ENCODE data around the gene TMCO4. TPM values are rescaled to one million over a fixed set of nuclear protein-coding genes. Genes with fewer than 3 reads are reported as not detected.

TMCO4 gene
- total and polyA plus RNA-seq, 2 donors (not counting 1 experiment from before 2014, with no cell fraction given) = 21.7 to 31.3 TPM

DNA sequence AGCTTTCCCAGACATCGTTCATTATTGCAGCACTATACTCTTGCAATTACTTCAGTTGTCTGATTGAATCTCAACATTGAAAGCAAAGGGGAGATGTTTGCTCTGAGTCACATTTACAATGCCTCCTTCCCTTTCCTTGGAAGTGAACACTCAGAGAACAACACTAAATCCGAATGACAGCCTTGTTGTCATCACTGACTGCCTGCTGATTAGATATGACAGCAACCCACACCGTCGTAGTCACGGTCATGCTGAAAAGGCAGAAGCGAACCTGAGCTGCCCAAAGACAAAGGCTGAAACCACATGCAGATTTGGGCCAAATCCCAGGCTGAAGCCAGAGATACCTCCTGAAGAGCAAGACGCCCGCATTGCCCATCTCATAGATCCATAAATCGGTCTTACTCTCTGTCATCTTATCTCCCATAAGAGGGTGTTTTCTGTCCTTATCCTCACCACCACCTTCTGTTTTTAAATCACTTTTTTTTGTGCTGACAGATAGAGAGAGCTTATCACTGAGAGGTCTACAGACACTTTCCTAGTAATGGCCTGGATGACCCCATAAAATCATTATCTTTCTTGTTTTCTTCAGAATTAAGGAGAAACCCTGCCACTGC lies 47.5 kb downstream of the TMCO4 start:
- Histone ChIP-seq H3K4me2 (replicated peaks; ENCODE audit: low read depth, low read length, poor library complexity, severe bottlenecking) (no peak overlapping the region), H2AFZ (ENCODE audit: insufficient read depth, low read depth, low read length, poor library complexity, severe bottlenecking) (no peak overlapping the region), H4K20me1 (ENCODE audit: control insufficient read depth, insufficient read depth, low read length, poor library complexity, severe bottlenecking) (no peaks in the 10 kb centered on the region), H3K79me2 (ENCODE audit: control insufficient read depth, insufficient read depth, low read length) (no peaks in the 10 kb centered on the region), H3K27ac (ENCODE audit: low read length in 2 of 2) (no peak overlapping the region), H3K4me1 (ENCODE audit: control insufficient read depth in 2 of 2, insufficient read depth in 2 of 2, low read length in 2 of 2) (no peaks in the 10 kb centered on the region), H3K9ac (ENCODE audit: low read length) (no peak overlapping the region), H3K27me3 (replicated peaks in 1 of 4; ENCODE audit: control extremely low read depth in 1 of 4, control insufficient read depth in 3 of 4, insufficient read depth in 4 of 4, low read length in 3 of 4) (no peaks in the 10 kb centered on the region), H3K9me3 (ENCODE audit: control extremely low read depth in 1 of 3, control insufficient read depth in 2 of 3, insufficient read depth in 1 of 3, low read length in 2 of 3) (no peaks in the 10 kb centered on the region), H3K4me3 (ENCODE audit: control extremely low read depth in 1 of 5, extremely low read depth in 1 of 5, insufficient read depth in 1 of 5, low read depth in 2 of 5, low read length in 4 of 5) (no peak overlapping the region), H3K36me3 (replicated peaks in 1 of 2; ENCODE audit: control extremely low read depth in 1 of 2, control insufficient read depth in 1 of 2, extremely low read depth in 1 of 2, insufficient read depth in 2 of 2, low read length in 1 of 2) (peaks cover 0 to 49% of the 10 kb centered on the region in 2 experiments)
- Mint-ChIP-seq H3K4me1 (no peaks in the 10 kb centered on the region), H3K27me3 (no peaks in the 10 kb centered on the region), H3K4me3 (no peak overlapping the region), H3K27ac (no peak overlapping the region), H3K9me3 (ENCODE audit: insufficient read depth) (no peaks in the 10 kb centered on the region)
- CTCF ChIA-PET = no interaction called here
- 95% methylated on average over 5 of the region's 9 CpGs for WGBS (ENCODE audit: insufficient coverage)
- intact Hi-C loops (cut with micrococcal nuclease) = no loop called here
- ATAC-seq (ENCODE audit: low read depth) = no peak
- POLR2A ChIA-PET = no interaction called here
- no peak for DNase-seq
- no peak for TF ChIP-seq EZH2 (IDR thresholded peaks at IDR 0.05; ENCODE audit: borderline replicate concordance, insufficient read depth, low read depth, low read length, poor library complexity, severe bottlenecking)
- TF ChIP-seq, protein P1, sequence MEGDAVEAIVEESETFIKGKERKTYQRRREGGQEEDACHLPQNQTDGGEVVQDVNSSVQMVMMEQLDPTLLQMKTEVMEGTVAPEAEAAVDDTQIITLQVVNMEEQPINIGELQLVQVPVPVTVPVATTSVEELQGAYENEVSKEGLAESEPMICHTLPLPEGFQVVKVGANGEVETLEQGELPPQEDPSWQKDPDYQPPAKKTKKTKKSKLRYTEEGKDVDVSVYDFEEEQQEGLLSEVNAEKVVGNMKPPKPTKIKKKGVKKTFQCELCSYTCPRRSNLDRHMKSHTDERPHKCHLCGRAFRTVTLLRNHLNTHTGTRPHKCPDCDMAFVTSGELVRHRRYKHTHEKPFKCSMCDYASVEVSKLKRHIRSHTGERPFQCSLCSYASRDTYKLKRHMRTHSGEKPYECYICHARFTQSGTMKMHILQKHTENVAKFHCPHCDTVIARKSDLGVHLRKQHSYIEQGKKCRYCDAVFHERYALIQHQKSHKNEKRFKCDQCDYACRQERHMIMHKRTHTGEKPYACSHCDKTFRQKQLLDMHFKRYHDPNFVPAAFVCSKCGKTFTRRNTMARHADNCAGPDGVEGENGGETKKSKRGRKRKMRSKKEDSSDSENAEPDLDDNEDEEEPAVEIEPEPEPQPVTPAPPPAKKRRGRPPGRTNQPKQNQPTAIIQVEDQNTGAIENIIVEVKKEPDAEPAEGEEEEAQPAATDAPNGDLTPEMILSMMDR (IDR thresholded peaks at IDR 0.05) = no peak

DNA sequence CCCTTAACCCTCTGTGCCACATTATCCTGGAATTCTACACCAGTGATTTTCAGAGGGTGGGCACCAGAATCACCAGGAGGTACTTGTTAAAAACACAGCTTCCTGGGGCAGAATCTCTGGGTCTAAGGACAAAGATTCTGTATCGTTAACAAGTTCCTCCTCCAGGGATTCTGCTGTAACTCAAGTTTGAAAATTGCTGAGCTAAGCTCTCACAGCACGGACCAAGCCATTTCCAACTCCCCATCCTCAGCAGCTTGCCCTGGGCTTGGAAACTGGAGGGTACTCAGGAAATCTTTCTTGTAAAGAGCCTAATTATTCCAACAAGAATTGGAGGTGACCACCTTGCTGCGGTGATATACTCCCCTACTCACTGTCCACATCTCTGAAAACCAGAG lies 48.8 kb downstream of the TMCO4 start:
- H3K9me3 ChIP-seq (ENCODE audit: control extremely low read depth in 1 of 3, control insufficient read depth in 2 of 3, insufficient read depth in 1 of 3, low read length in 2 of 3) = no peaks in the 10 kb centered on the region
- H3K36me3 ChIP-seq (replicated peaks in 1 of 2; ENCODE audit: control extremely low read depth in 1 of 2, control insufficient read depth in 1 of 2, extremely low read depth in 1 of 2, insufficient read depth in 2 of 2, low read length in 1 of 2) = peaks cover 0 to 54% of the 10 kb centered on the region in 2 experiments
- no peak overlapping the region for H2AFZ ChIP-seq (ENCODE audit: insufficient read depth, low read depth, low read length, poor library complexity, severe bottlenecking)
- ChIA-PET CTCF (no interaction called here), POLR2A (no interaction called here)
- intact Hi-C loops (cut with micrococcal nuclease) = no loop called here
- no peak overlapping the region for H3K4me2 ChIP-seq (replicated peaks; ENCODE audit: low read depth, low read length, poor library complexity, severe bottlenecking)
- no peaks in the 10 kb centered on the region for H3K27me3 ChIP-seq (replicated peaks in 1 of 4; ENCODE audit: control extremely low read depth in 1 of 4, control insufficient read depth in 3 of 4, insufficient read depth in 4 of 4, low read length in 3 of 4)
- H4K20me1 ChIP-seq (ENCODE audit: control insufficient read depth, insufficient read depth, low read length, poor library complexity, severe bottlenecking) = no peaks in the 10 kb centered on the region
- TF ChIP-seq, protein P1 (IDR thresholded peaks at IDR 0.05) = no peak
- TF ChIP-seq EZH2 (IDR thresholded peaks at IDR 0.05; ENCODE audit: borderline replicate concordance, insufficient read depth, low read depth, low read length, poor library complexity, severe bottlenecking) = no peak
- Mint-ChIP-seq H3K9me3 (ENCODE audit: insufficient read depth) (no peaks in the 10 kb centered on the region), H3K4me1 (no peaks in the 10 kb centered on the region), H3K27ac (no peak overlapping the region), H3K4me3 (no peak overlapping the region), H3K27me3 (no peaks in the 10 kb centered on the region)
- H3K4me1 ChIP-seq (ENCODE audit: control insufficient read depth in 2 of 2, insufficient read depth in 2 of 2, low read length in 2 of 2) = no peaks in the 10 kb centered on the region
- no peaks in the 10 kb centered on the region for H3K79me2 ChIP-seq (ENCODE audit: control insufficient read depth, insufficient read depth, low read length)
- WGBS (ENCODE audit: insufficient coverage) = 100% methylated on average over 2 of the region's 3 CpGs
- no peak overlapping the region for H3K27ac ChIP-seq (ENCODE audit: low read length in 2 of 2)
- no peak overlapping the region for H3K9ac ChIP-seq (ENCODE audit: low read length)
- ATAC-seq (ENCODE audit: low read depth) (no peak), DNase-seq (no peak)
- no peak overlapping the region for H3K4me3 ChIP-seq (ENCODE audit: control extremely low read depth in 1 of 5, extremely low read depth in 1 of 5, insufficient read depth in 1 of 5, low read depth in 2 of 5, low read length in 4 of 5)

Data from B cell (primary cell).